ENCODE results near the gene RPS6KC1.

GRCh38 chr1:213163278-213163711 is 112.3 kb downstream of the RPS6KC1 start:
- TF ChIP-seq ZNF830 (CRISPR knock-in tag; IDR thresholded peaks at IDR 0.05) = no peak
- no peak for TF ChIP-seq NFIC (IDR thresholded peaks at IDR 0.05)
- TF ChIP-seq SETDB1 (IDR thresholded peaks at IDR 0.05; ENCODE audit: low read length) = no peak
- no peak for TF ChIP-seq SREBF2 (CRISPR knock-in tag; IDR thresholded peaks at IDR 0.05)
- TF ChIP-seq, protein P1, sequence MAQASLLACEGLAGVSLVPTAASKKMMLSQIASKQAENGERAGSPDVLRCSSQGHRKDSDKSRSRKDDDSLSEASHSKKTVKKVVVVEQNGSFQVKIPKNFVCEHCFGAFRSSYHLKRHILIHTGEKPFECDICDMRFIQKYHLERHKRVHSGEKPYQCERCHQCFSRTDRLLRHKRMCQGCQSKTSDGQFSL (CRISPR knock-in tag; IDR thresholded peaks at IDR 0.05) = no peak
- TF ChIP-seq, protein P1 (tag; IDR thresholded peaks at IDR 0.05) = no peak
- TF ChIP-seq PCBP2 (IDR thresholded peaks at IDR 0.05; ENCODE audit: low read depth, low read length, poor library complexity, severe bottlenecking) = no peak
- TF ChIP-seq, protein P2, sequence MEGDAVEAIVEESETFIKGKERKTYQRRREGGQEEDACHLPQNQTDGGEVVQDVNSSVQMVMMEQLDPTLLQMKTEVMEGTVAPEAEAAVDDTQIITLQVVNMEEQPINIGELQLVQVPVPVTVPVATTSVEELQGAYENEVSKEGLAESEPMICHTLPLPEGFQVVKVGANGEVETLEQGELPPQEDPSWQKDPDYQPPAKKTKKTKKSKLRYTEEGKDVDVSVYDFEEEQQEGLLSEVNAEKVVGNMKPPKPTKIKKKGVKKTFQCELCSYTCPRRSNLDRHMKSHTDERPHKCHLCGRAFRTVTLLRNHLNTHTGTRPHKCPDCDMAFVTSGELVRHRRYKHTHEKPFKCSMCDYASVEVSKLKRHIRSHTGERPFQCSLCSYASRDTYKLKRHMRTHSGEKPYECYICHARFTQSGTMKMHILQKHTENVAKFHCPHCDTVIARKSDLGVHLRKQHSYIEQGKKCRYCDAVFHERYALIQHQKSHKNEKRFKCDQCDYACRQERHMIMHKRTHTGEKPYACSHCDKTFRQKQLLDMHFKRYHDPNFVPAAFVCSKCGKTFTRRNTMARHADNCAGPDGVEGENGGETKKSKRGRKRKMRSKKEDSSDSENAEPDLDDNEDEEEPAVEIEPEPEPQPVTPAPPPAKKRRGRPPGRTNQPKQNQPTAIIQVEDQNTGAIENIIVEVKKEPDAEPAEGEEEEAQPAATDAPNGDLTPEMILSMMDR (IDR thresholded peaks at IDR 0.05 in 2 of 3, conservative IDR thresholded peaks at IDR 0.05 in 1 of 3; ENCODE audit: insufficient read depth in 2 of 3, low read depth in 1 of 3, low read length in 3 of 3) = no peak
- TF ChIP-seq TBL1XR1 (IDR thresholded peaks at IDR 0.05; ENCODE audit: low read length in 2 of 2) = no peak
- no peak for TF ChIP-seq THAP7 (CRISPR knock-in tag; IDR thresholded peaks at IDR 0.05)
- no peak for TF ChIP-seq TCF7L2 (IDR thresholded peaks at IDR 0.05; ENCODE audit: low read depth, low read length)
- no peak for TF ChIP-seq POLR2AphosphoS5 (IDR thresholded peaks at IDR 0.05; ENCODE audit: control insufficient read depth, insufficient read depth, low read depth, low read length)
- TF ChIP-seq LEF1 (IDR thresholded peaks at IDR 0.05) = no peak
- TF ChIP-seq MYC (IDR thresholded peaks at IDR 0.05; ENCODE audit: low read depth, low read length) = no peak
- TF ChIP-seq MYC (CRISPR knock-in tag; IDR thresholded peaks at IDR 0.05; ENCODE audit: borderline replicate concordance, low read depth) = no peak

Measured in K562 (cell line).